Fibroblast of skin of left biceps (primary cell): Measurements from ENCODE around the gene MCOLN1.
"Not testable (repeated sequence)": the region's sequence is repeated elsewhere in the genome, so short reads cannot be mapped to it uniquely, and the experiment has no call there.

Source experiments
- DNase-seq, 2 experiments: peaks; one replicate each; pipeline ENCODE4 v3.0.0-alpha.2; 2013; ENCODE audit warnings: low read depth in 2 of 2

MCOLN1 gene

DNA sequence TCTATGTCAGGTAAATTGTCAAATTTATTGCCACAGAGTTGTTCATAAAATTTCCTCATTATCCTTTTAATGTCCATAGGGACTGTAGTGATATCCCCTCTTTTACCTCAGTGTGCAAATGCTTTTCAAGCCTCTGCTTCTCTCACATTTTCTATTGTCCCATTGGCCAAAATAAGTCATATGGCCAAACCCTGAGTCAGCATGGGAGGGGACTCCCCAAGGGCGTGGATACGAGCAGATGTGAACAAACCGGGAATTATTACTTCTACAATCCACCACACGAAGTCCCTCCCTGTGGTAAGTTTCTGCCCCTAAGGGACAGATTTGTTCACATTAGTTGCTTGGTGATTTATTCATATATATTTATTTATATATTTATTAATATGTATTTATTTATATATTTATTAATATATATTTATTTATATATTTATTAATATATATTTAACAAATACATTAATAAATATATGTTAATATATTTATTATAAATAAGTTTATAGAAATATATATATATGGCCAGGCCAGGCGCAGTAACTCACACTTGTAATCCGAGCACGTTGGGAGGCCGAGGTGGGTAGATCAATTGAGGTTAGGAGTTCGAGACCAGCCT, 53.1 kb downstream of the MCOLN1 start:
- DNase-seq: no peak

DNA sequence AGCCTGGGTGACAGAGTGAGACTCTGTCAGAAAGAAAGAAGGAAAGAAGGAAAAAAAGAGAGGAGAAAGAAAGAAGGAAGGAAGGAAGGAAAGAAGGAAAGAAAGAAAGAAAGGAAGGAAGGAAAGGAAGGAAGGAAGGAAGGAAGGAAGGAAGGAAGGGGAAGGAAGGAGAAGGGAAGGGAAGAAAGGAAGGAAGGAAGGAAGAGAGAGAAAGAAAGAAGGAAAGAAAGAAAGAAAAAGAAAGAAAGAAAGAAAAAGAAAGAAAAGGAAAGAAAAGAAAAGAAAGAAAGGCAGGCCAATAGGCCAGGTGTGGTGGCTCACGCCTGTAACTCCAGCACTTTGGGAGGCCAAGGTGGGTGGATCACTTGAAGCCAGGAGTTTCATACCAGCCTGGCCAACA, 55.0 kb downstream of the MCOLN1 start:
- DNase-seq: not testable (repeated sequence)

DNA sequence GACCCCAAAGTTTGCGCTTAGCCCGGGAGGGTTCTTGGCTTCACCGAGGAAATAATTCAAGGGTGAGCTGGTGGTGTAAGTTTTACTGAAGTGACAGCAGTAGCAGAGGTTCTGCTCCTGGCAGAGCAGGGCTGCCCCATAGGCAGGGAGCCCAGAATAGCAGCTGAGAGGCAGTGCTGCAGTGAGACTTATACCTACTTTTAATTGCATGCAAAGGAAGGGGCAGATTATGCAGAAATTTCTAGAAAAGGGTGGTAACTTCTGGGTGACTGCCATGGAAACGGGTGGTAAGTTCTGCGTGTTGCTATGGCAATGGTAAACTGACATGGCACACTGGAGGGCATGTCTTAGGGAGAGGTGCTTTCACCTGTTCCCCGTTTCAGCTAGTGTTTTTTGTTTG, 55.7 kb downstream of the MCOLN1 start:
- no peak for DNase-seq

DNA sequence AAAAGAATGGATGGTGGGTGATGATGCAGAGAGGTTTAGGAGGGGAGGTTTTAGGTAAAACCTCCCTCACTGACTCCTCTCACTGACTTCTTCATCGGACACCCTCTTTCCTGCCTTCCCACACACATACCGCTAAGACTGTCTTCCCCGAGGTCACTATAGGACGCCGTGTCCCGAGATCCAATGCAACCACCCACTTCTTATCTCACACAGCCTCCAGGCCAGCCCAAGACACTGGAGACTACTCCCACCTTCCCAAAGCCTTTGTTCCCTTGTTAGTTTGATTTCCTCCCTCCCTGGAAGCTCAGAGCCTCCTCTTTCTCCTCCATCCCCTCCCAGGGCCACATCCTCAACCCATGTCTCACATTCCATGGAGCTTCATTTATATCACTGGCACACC, 56.8 kb downstream of the MCOLN1 start:
- DNase-seq: no peak

DNA sequence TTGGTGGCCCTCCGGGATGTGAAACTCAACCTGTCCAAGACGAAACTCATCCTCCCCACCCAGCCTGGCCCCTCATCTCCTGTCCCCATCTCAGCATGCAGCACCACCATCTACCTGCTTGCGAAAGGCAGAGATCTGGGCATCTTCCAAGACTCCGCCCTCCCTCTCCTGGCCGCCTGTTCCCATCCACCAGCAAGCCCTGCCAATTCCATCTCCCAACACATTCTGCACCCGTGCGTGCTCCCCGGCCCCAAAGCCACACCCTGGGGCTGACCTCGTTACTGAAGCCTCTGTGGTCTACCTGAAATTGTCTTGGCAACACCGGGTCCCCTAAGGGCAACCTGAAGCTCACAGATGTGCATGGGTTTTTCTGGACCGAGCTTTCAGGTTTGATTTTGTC, 60.0 kb downstream of the MCOLN1 start:
- no peak for DNase-seq
